Body of pancreas (tissue), 4 donors: ENCODE results near the gene MCEE. TPM values are rescaled to one million over a fixed set of nuclear protein-coding genes. Genes with fewer than 3 reads are reported as not detected.
A peak's percentile ranks its signal among the peaks of the same experiment; 100 is the strongest.
"Not testable (repeated sequence)": the region's sequence is repeated elsewhere in the genome, so short reads cannot be mapped to it uniquely, and the experiment has no call there.

Experiments used
- ATAC-seq: fragments of 150-250 bp; one replicate; pipeline ENCODE4 v1.9.1; 2016
- DNase-seq, 4 donors: peaks; one replicate each; pipeline ENCODE4 v3.0.0-alpha.2; 2019
- H3K27ac ChIP-seq, 4 donors: fragments of 200-600 bp; sonication (generic); 1 replicate in 3 of 4; 2 replicates in 1 of 4; pipeline versions ENCODE4 v1.5.1 to v1.6.1; 2016 to 2019; ENCODE audit warnings: mild to moderate bottlenecking in 1 of 4, mixed read lengths in 1 of 4, moderate library complexity in 1 of 4
- H3K27me3 ChIP-seq, 2 donors: fragments of 200-600 bp; sonication (generic); one replicate each; pipeline ENCODE4 v1.6.0; 2016; ENCODE audit warnings: mild to moderate bottlenecking in 1 of 2
- H3K36me3 ChIP-seq, 2 donors: fragments of 200-600 bp; sonication (generic); replicated peaks in 1 of 2; 2 replicates each; pipeline ENCODE4 v1.5.1; 2016; ENCODE audit warnings: low read depth in 2 of 2; ENCODE audit not compliant: insufficient read depth in 1 of 2
- H3K4me1 ChIP-seq: fragments of 200-600 bp; sonication (generic); one replicate; pipeline ENCODE4 v1.6.0; 2016
- H3K4me3 ChIP-seq, 2 donors: fragments of 200-600 bp; sonication (generic); 1 replicate in 1 of 2; 2 replicates in 1 of 2; pipeline ENCODE4 v1.5.1; 2016 to 2019
- H3K9me3 ChIP-seq, 3 donors: fragments of 200-600 bp; sonication (generic); 1 replicate in 2 of 3; 2 replicates in 1 of 3; pipeline ENCODE4 v1.5.1; 2016
- CTCF ChIP-seq, 7 experiments: fragments of 450-650 bp in 4 of 7; fragments of 200-600 bp in 3 of 7; sonication (generic) in 3 of 7; IDR thresholded peaks; one replicate each; pipeline ENCODE4 v1.5.1; 2016 to 2019; ENCODE audit warnings: antibody characterized with exemption in 7 of 7
- POLR2A ChIP-seq, 3 donors: fragments of 450-650 bp; IDR thresholded peaks; one replicate each; pipeline ENCODE4 v1.6.1; 2016; ENCODE audit warnings: antibody characterized with exemption in 3 of 3, mild to moderate bottlenecking in 2 of 3
- WGBS, 2 donors: methylation state at CpG; one replicate each; pipeline ENCODE4 v1.1.5; 2017; 5-methylcytosine and 5-hydroxymethylcytosine counted together
- intact Hi-C: fragments of 100-400 bp; cut with DNase I; formaldehyde crosslinking; loops from one replicate; pipeline ENCODE4 v1.15.1; 2023
- total RNA-seq, 2 donors: library from RNA; depleted of rRNA; stranded (reverse); fragments of >200 nt; gene quantifications; one replicate each; pipeline ENCODE4 v1.1.0, GENCODE V29; 2016

The MCEE gene
- total RNA-seq, 2 donors from 2014 or later, result 10.1 to 24.7 TPM

GRCh38 chr2:71148506-71149063 lies 18.6 kb upstream of the MCEE start:
- intact Hi-C loops, result no loop called here
- DNase-seq (no peak), ATAC-seq (no peak)
- Histone ChIP-seq H3K4me1 (no peaks in the 10 kb centered on the region), H3K27ac (no peak overlapping the region), H3K27me3 (no peaks in the 10 kb centered on the region), H3K4me3 (no peak overlapping the region), H3K9me3 (no peaks in the 10 kb centered on the region), H3K36me3 (peaks cover 13 to 44% of the 10 kb centered on the region in 2 donors)
- 79 to 89% methylated on average over 2 of the region's 2 CpGs for WGBS, 2 donors
- TF ChIP-seq CTCF (IDR thresholded peaks at IDR 0.05), result no peak

- H3K27ac ChIP-seq, result no peak overlapping the region
- 82 to 86% methylated on average over 3 of the region's 3 CpGs for WGBS, 2 donors
- ATAC-seq (no peak), DNase-seq (no peak)
- H3K4me1 ChIP-seq, result no peaks in the 10 kb centered on the region
- H3K9me3 ChIP-seq, result no peaks in the 10 kb centered on the region
- H3K36me3 ChIP-seq, result peaks cover 19 to 54% of the 10 kb centered on the region in 2 donors
- no peaks in the 10 kb centered on the region for H3K27me3 ChIP-seq
- no peak overlapping the region for H3K4me3 ChIP-seq
- TF ChIP-seq CTCF (IDR thresholded peaks at IDR 0.05), result no peak
- TF ChIP-seq POLR2A (IDR thresholded peaks at IDR 0.05), result no peak
- intact Hi-C loops, result no loop called here
Observed at GRCh38 chr2:71143782-71144181, 13.8 kb upstream of the MCEE start.

- H3K9me3 ChIP-seq, result no peaks in the 10 kb centered on the region
- DNase-seq (no peak), ATAC-seq (no peak)
- H3K27ac ChIP-seq, result no peak overlapping the region
- H3K27me3 ChIP-seq, result no peaks in the 10 kb centered on the region
- intact Hi-C loops, result no loop called here
- H3K4me3 ChIP-seq, result no peak overlapping the region
- peaks cover 14% of the 10 kb centered on the region for H3K4me1 ChIP-seq
- TF ChIP-seq POLR2A (IDR thresholded peaks at IDR 0.05) (no peak), CTCF (IDR thresholded peaks at IDR 0.05) (no peak)
- H3K36me3 ChIP-seq, result peaks cover 5 to 41% of the 10 kb centered on the region in 2 donors
- 54 to 59% methylated on average over 3 of the region's 3 CpGs for WGBS, 2 donors
Observed at GRCh38 chr2:71136174-71136573, 6.1 kb upstream of the MCEE start.

GRCh38 chr2:71133603-71134002 lies 3.6 kb upstream of the MCEE start:
- TF ChIP-seq POLR2A (IDR thresholded peaks at IDR 0.05), result no peak
- TF ChIP-seq CTCF (IDR thresholded peaks at IDR 0.05), result no peak
- no peak for ATAC-seq
- H3K36me3 ChIP-seq, result peaks cover 0 to 25% of the 10 kb centered on the region in 2 donors
- H3K4me3 ChIP-seq, result no peak overlapping the region
- no peak overlapping the region for H3K27ac ChIP-seq
- DNase-seq, result no peak
- intact Hi-C loops, result no loop called here
- no peaks in the 10 kb centered on the region for H3K27me3 ChIP-seq
- peaks cover 19% of the 10 kb centered on the region for H3K4me1 ChIP-seq
- no peaks in the 10 kb centered on the region for H3K9me3 ChIP-seq

GRCh38 chr2:71131387-71132166 lies 1.5 kb upstream of the MCEE start:
- ATAC-seq, H3K9me3 ChIP-seq, H3K27ac ChIP-seq, DNase-seq, H3K27me3 ChIP-seq, intact Hi-C loops: not testable (repeated sequence)
- WGBS, 2 donors, result 12 to 17% methylated on average over 7 of the region's 7 CpGs
- Histone ChIP-seq H3K36me3 (peaks cover 0 to 15% of the 10 kb centered on the region in 2 donors), H3K4me3 (peak overlapping the region in 1 of 2 donors; percentile 63), H3K4me1 (peaks cover 38% of the 10 kb centered on the region)
